Body of pancreas (tissue), 4 donors: ENCODE measurements around the gene SLC22A4.

Source experiments
- CTCF ChIP-seq, 7 experiments: fragments of 450-650 bp in 4 of 7; fragments of 200-600 bp in 3 of 7; sonication (generic) in 3 of 7; IDR thresholded peaks; one replicate each; pipeline ENCODE4 v1.5.1; 2016 to 2019; ENCODE audit warnings: antibody characterized with exemption in 7 of 7
- POLR2A ChIP-seq, 3 donors: fragments of 450-650 bp; IDR thresholded peaks; one replicate each; pipeline ENCODE4 v1.6.1; 2016; ENCODE audit warnings: antibody characterized with exemption in 3 of 3, mild to moderate bottlenecking in 2 of 3

GRCh38 chr5:132295505-132296411 is 1.6 kb downstream of the SLC22A4 start:
- TF ChIP-seq POLR2A (IDR thresholded peaks at IDR 0.05): no peak
- TF ChIP-seq CTCF (IDR thresholded peaks at IDR 0.05): no peak
